ENCODE measurements around the gene PFDN4. TPM values are rescaled to one million over a fixed set of nuclear protein-coding genes. Genes with fewer than 3 reads are reported as not detected.
A peak's percentile ranks its signal among the peaks of the same experiment; 100 is the strongest.
"Not testable (repeated sequence)": the region's sequence is repeated elsewhere in the genome, so short reads cannot be mapped to it uniquely, and the experiment has no call there.

PFDN4 gene
- total RNA-seq, 1 donor from 2014 or later, result 116 TPM

DNA sequence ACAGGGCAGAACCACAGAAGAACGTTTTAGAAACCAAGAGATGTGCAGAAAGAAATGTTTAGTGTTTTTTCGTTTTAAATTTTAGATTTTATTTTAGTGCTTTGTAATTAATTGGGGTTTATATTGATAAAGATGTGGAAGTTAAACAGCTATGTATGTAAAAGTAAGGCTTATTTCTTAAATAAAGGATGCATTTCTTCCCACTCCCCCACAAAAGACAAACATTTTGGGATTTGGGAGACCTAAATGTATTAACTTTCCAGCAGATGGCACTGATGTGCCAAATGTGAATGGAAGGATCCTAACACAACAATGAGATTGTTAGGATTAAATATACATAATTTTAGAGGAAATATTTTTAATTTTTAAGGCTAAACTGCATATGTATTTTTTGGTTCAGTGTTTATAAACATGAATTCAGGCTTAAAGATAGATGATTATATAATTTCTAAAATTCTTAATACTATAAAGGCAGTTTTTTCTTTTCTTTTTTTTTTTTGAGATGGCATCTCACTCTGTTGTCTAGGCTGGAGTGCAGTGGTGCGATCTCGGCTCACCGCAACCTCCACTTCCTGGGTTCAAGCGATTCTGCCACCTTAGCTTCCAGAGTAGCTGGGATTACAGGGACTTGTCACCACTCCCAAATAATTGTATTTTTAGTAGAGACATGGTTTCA is 12.0 kb downstream of the PFDN4 start:
- DNase-seq (ENCODE audit: low read depth), result no peak
- TF ChIP-seq, protein P1, sequence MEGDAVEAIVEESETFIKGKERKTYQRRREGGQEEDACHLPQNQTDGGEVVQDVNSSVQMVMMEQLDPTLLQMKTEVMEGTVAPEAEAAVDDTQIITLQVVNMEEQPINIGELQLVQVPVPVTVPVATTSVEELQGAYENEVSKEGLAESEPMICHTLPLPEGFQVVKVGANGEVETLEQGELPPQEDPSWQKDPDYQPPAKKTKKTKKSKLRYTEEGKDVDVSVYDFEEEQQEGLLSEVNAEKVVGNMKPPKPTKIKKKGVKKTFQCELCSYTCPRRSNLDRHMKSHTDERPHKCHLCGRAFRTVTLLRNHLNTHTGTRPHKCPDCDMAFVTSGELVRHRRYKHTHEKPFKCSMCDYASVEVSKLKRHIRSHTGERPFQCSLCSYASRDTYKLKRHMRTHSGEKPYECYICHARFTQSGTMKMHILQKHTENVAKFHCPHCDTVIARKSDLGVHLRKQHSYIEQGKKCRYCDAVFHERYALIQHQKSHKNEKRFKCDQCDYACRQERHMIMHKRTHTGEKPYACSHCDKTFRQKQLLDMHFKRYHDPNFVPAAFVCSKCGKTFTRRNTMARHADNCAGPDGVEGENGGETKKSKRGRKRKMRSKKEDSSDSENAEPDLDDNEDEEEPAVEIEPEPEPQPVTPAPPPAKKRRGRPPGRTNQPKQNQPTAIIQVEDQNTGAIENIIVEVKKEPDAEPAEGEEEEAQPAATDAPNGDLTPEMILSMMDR (conservative IDR thresholded peaks at IDR 0.05; ENCODE audit: low read depth, low read length), result peak; percentile 70
- H3K4me3 ChIP-seq (ENCODE audit: low read depth, low read length), result no peak overlapping the region

DNA sequence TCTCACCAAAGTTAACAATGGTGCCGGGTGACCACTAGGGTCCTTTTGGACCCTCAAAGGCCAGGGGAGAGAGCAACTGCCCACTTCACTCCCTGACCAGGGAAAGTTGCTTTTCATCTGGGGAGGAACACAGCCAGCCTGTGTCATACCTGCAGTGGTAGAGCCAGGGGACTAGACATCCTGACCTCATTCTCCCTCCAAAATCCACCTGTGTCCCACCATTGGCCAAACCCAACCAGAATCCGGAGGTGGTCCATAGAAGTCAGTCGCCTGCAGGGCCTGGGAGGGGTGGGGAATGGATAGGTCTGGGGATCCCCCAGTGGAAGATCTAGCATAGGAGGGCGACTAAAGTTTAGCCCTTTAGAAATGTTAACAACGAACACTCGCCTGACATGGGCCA is 12.8 kb downstream of the PFDN4 start:
- no peak overlapping the region for H3K4me3 ChIP-seq (ENCODE audit: low read depth, low read length)
- TF ChIP-seq, protein P1 (conservative IDR thresholded peaks at IDR 0.05; ENCODE audit: low read depth, low read length), result no peak
- DNase-seq (ENCODE audit: low read depth), result no peak

DNA sequence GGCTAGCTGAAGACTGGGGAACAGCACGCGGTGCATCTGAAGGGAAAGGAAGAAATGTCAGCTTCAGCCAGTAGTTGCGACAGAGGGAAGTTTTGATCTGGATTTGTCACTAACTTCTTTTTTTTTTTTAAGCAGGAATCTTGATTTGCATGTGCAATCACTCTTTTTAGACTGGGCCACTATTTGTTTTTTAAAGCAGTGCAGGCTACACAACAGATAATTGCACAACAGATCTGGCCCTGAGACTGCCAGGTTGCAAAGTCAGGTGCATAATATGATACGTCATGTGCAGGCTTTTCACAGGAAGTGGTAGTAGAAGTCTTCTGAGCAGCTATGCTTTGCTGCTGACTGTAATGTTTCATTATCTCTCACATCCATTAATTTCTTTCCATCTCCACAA is 13.5 kb downstream of the PFDN4 start:
- no peak for DNase-seq (ENCODE audit: low read depth)
- H3K4me3 ChIP-seq (ENCODE audit: low read depth, low read length), result no peak overlapping the region
- TF ChIP-seq, protein P1 (conservative IDR thresholded peaks at IDR 0.05; ENCODE audit: low read depth, low read length), result no peak

DNA sequence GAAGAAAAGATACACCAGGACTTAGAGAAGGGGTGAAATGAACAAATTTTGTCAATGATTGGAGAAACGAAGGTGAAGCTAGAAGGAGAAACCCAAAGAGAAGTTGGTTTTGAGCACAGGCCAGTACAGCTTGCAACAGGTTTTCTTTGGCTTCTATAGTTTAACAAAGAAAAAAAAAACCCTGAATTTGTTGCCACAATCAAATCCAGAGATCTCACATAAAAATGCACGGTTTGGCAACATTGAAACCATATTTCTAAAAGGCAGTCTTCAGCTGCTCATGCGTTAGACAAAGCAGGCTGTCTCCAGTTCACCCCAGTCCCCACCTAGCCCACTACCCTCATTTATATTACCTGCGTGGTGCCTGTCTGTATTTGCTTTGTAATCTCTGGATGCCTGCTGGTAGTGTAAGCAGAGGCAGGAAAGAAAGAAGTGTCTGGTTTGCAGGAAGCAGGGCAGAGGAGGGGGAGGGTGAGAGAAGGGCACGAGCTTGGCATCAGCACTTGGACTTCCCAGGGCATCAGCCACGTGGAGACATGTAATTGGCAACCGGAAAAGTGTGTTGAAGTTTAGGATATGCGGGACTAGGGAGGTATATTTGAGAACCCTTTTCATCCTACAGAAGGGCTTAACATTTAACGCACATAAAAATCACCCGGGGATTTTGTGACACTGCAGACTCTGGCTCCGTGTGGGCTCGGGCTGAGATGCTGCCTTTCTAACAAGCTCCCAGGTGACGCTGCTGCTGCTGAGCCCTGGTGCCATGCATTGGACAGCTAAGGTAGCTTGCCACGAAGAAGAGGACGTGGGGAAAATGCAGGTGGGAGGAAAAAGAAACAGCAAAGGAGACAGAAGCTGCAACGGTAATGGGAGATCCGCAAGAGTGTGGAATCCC is 14.4 kb downstream of the PFDN4 start:
- DNase-seq (ENCODE audit: low read depth), result no peak
- TF ChIP-seq, protein P1 (conservative IDR thresholded peaks at IDR 0.05; ENCODE audit: low read depth, low read length), result no peak
- H3K4me3 ChIP-seq (ENCODE audit: low read depth, low read length), result no peak overlapping the region

DNA sequence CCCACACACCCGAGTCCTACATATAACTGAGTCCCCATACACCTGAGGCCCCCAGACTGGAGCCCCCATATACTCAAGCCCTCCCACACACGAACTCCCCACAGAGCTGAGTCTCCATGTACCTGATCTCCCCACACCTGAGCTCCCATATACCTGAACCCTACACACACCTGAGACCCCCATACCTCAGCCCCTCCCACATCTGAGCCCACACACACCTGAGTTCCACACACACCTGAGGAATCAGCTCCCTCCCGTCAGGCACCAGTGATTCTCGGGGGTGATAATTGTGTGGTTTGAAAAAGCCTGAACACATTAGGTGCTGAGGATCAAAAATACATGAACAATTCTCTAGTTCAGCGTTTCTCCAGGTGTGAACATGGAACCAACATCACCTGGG is 15.4 kb downstream of the PFDN4 start:
- TF ChIP-seq, protein P1 (conservative IDR thresholded peaks at IDR 0.05; ENCODE audit: low read depth, low read length), result no peak
- H3K4me3 ChIP-seq (ENCODE audit: low read depth, low read length), result no peak overlapping the region
- no peak for DNase-seq (ENCODE audit: low read depth)

DNA sequence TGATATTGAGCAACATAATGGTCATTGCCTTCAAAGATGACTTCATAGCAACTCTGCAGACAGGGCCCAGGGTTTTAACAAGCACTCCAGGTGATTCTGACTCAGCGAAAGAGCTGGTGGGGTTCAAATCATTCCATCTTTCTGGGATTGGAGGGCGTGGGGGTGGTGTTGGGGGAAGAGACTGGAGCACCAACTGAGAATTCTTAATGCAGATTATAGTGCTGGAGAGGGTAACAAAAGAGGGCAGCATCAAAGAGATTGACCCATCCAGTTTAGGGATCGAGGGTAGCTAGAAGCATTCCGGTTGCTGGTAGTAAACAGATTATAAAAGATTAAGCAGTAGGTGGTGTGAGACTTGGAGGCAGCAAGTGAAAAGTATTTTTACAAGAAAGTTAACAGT is 15.9 kb downstream of the PFDN4 start:
- H3K4me3 ChIP-seq (ENCODE audit: low read depth, low read length), result no peak overlapping the region
- no peak for DNase-seq (ENCODE audit: low read depth)
- TF ChIP-seq, protein P1 (conservative IDR thresholded peaks at IDR 0.05; ENCODE audit: low read depth, low read length), result no peak

DNA sequence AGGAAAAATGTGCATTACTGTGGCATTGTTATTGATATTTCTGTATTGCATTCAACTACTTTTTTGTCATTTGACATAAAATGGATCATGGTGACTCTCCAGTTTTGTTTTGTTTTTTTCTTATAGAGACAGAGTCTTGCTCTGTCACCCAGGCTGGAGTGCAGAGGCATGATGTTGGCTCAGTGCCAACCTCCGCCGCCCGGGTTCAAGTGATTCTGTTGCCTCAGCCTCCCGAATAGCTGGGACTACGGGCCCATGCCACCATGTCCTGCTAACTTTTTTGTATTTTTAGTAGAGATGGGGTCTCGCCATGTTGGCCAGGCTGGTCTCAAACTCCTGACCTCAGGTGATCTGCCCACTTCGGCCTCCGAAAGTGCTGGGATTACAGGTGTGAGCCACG is 16.8 kb downstream of the PFDN4 start:
- not testable (repeated sequence) for H3K4me3 ChIP-seq (ENCODE audit: low read depth, low read length); DNase-seq (ENCODE audit: low read depth)
